ENCODE results near the gene CLHC1. TPM values are rescaled to one million over a fixed set of nuclear protein-coding genes. Genes with fewer than 3 reads are reported as not detected.

Gene CLHC1
- total and polyA plus RNA-seq, 10 of the 15 experiments (the other 5 are each of a cell fraction or from before 2014, with no cell fraction given), result 2.6 to 6.8 (median 4.7) TPM

GRCh38 chr2:55232084-55232862 is at the start of gene CLHC1, which contains the start of gene RPS27A (continued):
- TF ChIP-seq SKIL (IDR thresholded peaks at IDR 0.05; ENCODE audit: low read depth, poor library complexity, severe bottlenecking), result peak; percentile 79
- peak; percentile 58; the same call in 1 of the 2 replicates for TF ChIP-seq TCF12 (IDR thresholded peaks at IDR 0.05; ENCODE audit: low read depth, low read length)
- peak; percentile 59 for TF ChIP-seq SP1 (IDR thresholded peaks at IDR 0.05; ENCODE audit: low read depth, low read length)
- peak; percentile 31; the same call in 1 of the 2 replicates for TF ChIP-seq MTA2 (IDR thresholded peaks at IDR 0.05; ENCODE audit: low read depth)
- TF ChIP-seq PAX8 (IDR thresholded peaks at IDR 0.05), result no peak
- TF ChIP-seq IKZF2 (IDR thresholded peaks at IDR 0.05), result peak; percentile 59 to 77; a peak in 3 of 4 replicates
- no peak for TF ChIP-seq TBL1XR1 (IDR thresholded peaks at IDR 0.05; ENCODE audit: low read depth, low read length)
- peak; percentile 69 for TF ChIP-seq E4F1 (IDR thresholded peaks at IDR 0.05; ENCODE audit: borderline replicate concordance, partially characterized antibody)
- peak; percentile 95 for TF ChIP-seq CBFB (IDR thresholded peaks at IDR 0.05; ENCODE audit: low read depth)
- no peak for TF ChIP-seq KLF5 (IDR thresholded peaks at IDR 0.05; ENCODE audit: partially characterized antibody)
- TF ChIP-seq BACH1 (IDR thresholded peaks at IDR 0.05; ENCODE audit: borderline replicate concordance), result 0 out of 2 replicates have a peak, but pooled peaks have one; percentile 40
- 0 out of 2 replicates have a peak, but pooled peaks have one; percentile 22 for TF ChIP-seq PAX5 (IDR thresholded peaks at IDR 0.05; ENCODE audit: borderline replicate concordance, low read depth, low read length)
- no peak for TF ChIP-seq CHD4 (IDR thresholded peaks at IDR 0.05)
- no peak for TF ChIP-seq BCLAF1 (IDR thresholded peaks at IDR 0.05)
- TF ChIP-seq ZNF207 (IDR thresholded peaks at IDR 0.05; ENCODE audit: borderline replicate concordance), result peak; percentile 75; the same call in 1 of the 2 replicates
- no peak for TF ChIP-seq ASH2L (IDR thresholded peaks at IDR 0.05; ENCODE audit: borderline replicate concordance, low read depth)
- TF ChIP-seq HDGF (IDR thresholded peaks at IDR 0.05), result no peak
- TF ChIP-seq CBX5 (IDR thresholded peaks at IDR 0.05; ENCODE audit: low read depth), result no peak
- TF ChIP-seq RB1 (IDR thresholded peaks at IDR 0.05; ENCODE audit: borderline replicate concordance), result no peak
- peak; percentile 49; the same call in 1 of the 2 replicates for TF ChIP-seq MAX (IDR thresholded peaks at IDR 0.05; ENCODE audit: low read depth, low read length)
- no peak for TF ChIP-seq CTCF (IDR thresholded peaks at IDR 0.05 in 2 of 3, conservative IDR thresholded peaks at IDR 0.05 in 1 of 3; ENCODE audit: control insufficient read depth in 2 of 3, extremely low read depth in 1 of 3, insufficient read depth in 1 of 3, low read depth in 3 of 3, low read length in 3 of 3)
